GM20000 (cell line): ENCODE results near the gene CYTH1.
A peak's percentile ranks its signal among the peaks of the same experiment; 100 is the strongest.

Source experiments
- DNase-seq: peaks from one replicate; pipeline ENCODE4 v3.0.0; 2012; ENCODE audit warnings: low spot score
- TF ChIP-seq, protein P1 (sequence below): IDR thresholded peaks from 2 replicates; pipeline ENCODE4 v1.5.1; 2012; ENCODE audit warnings: mild to moderate bottlenecking, control low read depth; ENCODE audit errors: extremely low read depth, missing control alignments

Gene CYTH1

DNA sequence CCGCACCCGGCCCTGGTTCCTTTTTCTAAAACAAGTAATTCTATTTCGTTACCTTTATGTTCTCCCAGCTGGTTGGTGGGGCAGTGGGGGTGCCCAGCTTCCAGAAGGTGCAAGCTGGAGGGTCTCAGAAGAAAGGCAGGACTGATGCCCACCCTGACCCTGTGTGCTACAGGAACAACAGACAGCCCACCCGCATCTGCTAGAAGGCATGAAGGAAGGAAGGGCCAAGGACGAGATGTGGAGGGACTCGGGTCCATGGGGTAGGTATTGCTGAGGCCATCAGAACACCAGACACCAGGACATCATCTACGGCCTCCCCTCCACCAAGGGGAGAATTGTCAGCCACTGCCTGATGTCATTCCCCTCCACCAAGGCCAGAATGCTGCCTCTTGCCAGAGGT, 6.4 kb upstream of the CYTH1 start:
- DNase-seq = no peak
- TF ChIP-seq, protein P1, sequence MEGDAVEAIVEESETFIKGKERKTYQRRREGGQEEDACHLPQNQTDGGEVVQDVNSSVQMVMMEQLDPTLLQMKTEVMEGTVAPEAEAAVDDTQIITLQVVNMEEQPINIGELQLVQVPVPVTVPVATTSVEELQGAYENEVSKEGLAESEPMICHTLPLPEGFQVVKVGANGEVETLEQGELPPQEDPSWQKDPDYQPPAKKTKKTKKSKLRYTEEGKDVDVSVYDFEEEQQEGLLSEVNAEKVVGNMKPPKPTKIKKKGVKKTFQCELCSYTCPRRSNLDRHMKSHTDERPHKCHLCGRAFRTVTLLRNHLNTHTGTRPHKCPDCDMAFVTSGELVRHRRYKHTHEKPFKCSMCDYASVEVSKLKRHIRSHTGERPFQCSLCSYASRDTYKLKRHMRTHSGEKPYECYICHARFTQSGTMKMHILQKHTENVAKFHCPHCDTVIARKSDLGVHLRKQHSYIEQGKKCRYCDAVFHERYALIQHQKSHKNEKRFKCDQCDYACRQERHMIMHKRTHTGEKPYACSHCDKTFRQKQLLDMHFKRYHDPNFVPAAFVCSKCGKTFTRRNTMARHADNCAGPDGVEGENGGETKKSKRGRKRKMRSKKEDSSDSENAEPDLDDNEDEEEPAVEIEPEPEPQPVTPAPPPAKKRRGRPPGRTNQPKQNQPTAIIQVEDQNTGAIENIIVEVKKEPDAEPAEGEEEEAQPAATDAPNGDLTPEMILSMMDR = no peak

DNA sequence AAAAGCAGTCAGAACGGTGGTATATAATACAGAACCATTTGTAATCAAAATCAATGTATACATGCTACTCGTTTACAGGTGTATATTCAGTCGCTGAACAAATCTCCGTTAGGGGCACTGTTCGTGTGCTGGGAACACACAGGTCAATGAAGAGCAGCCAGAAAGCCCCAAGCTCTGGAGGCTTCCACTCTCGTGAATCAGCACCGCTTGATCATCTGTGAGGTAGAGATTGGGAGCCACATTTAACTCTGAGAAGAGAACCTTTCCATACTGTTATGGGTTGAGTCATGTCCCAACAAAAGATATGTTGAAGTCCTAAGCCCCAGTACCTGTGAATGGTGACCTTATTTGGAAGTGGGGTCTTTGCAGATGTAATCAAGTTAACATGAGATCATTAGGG, 5.4 kb upstream of the CYTH1 start:
- TF ChIP-seq, protein P1 = no peak
- no peak for DNase-seq

DNA sequence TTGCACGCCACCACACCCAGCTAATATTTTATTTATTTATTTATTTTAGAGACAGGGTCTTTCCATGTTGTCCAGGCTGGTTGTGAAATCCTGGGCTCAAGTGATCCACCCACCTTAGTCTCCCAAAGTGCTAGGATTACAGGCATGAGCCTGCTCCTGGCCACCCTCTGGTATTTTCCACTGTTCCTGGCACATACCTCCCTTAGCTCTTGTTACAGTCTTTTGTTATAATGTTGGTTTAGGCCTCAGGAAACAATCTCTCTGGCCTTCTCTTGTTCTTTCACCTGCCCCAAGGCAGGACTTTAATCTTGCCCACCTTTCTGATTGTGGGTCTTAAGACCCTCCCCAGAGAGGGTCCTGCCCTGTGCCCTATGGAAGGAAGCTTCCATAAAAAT, 3.6 kb upstream of the CYTH1 start:
- TF ChIP-seq, protein P1 = no peak
- no peak for DNase-seq

GRCh38 chr17:78785011-78785662, 3.1 kb upstream of the CYTH1 start:
- TF ChIP-seq, protein P1 = no peak
- no peak for DNase-seq

GRCh38 chr17:78784352-78784751, 2.3 kb upstream of the CYTH1 start:
- no peak for DNase-seq
- TF ChIP-seq, protein P1 = no peak

DNA sequence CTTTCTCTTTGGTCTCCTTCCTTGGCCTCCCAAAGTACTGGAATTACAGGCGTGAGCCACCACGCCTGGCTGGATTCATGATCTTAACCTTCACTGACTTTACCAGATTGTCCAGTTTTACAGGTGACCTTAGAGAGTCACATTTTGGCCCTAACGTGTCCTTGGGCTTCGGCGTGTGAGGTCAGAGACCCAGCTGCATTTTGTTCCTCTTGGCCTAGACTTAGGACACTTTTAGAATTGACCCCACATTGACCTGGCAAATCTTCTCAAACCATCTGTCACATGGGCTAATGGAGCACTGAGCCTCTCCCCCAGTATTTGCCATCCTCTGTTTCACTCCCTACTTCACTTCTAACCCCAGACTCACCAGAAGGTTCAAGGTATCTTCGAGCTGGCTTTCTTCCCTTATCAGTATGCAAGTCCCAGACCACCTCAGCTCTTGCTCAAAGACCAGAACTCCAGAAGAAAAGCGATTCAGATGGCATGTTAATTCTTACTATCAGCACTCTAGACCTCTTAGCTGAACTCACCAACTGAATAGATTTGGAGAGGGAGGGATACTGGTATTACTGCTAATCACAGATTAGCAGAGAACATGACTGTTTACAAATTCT, 1.7 kb upstream of the CYTH1 start:
- TF ChIP-seq, protein P1 = no peak
- DNase-seq = no peak

DNA sequence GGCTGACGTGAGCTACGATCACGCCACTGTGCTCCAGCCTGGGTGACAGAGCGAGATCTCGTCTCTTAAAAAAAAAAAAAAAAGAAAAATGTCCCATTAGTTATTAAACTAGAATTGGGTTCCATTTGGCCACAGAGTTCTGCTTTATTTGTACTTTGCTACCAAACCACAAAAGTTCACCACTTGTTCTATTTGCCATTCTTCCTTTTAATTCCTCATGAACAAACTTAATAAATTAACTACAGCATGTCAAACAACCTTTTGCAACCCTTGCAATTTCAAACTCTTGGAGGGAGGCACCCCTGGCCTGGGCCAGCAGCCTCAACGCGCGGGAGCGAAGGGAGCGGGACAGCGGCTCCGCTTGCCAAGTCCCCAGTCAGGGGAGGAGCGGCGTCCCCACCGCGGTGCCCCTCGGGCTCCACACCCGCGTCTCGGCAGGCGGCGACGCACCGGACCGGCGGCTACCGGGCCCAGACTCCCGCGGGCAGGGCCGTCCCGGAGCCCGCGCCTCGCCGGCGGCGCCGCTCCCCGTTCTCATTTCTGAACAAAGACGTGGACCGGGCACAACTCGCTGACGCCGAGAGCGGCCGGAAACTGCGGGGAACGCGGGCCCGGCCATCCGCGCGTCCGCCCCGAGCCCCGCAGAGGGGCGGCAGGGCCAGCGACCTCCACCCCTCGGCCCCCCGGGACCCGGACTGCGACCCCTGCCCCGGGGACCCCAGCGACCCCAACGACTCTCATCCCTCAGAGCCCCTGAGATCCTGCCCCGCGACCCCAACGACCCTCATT, 775 bp downstream of the CYTH1 start:
- peak; percentile 28 for DNase-seq
- TF ChIP-seq, protein P1 = no peak
